PFSK-1 (cell line): ENCODE measurements around the gene OSBP.

Experiments used
- FOXP2 ChIP-seq: optimal IDR thresholded peaks from 2 replicates; pipeline ENCODE3; 2011; ENCODE audit warnings: borderline replicate concordance, control low read depth, inconsistent platforms; ENCODE audit not compliant: insufficient read depth; ENCODE audit errors: extremely low read length, extremely low read depth
- POLR2AphosphoS5 ChIP-seq: IDR thresholded peaks from 2 replicates; pipeline ENCODE4 v1.6.1; 2012; ENCODE audit warnings: low read depth, mild to moderate bottlenecking, control low read depth, low read length, moderate library complexity
- SIN3A ChIP-seq: IDR thresholded peaks from 2 replicates; pipeline ENCODE4 v1.6.1; 2012; ENCODE audit warnings: mild to moderate bottlenecking, low read length, moderate library complexity, borderline replicate concordance; ENCODE audit not compliant: insufficient read depth
- TAF1 ChIP-seq: IDR thresholded peaks from 2 replicates; pipeline ENCODE4 v1.6.1; 2012; ENCODE audit warnings: low read length, control low read depth, borderline replicate concordance; ENCODE audit not compliant: insufficient read depth
- TF ChIP-seq, protein P1 (sequence below), 2 experiments: IDR thresholded peaks; 2 replicates each; pipeline versions ENCODE4 v1.6.1 to v1.8.0; 2011 to 2012; ENCODE audit warnings: low read depth in 2 of 2, low read length in 2 of 2, control low read depth in 1 of 2, inconsistent platforms in 1 of 2, mild to moderate bottlenecking in 1 of 2, moderate library complexity in 1 of 2; ENCODE audit not compliant: insufficient read depth in 1 of 2

Gene OSBP

GRCh38 chr11:59560702-59561473 lies 54.7 kb downstream of the OSBP start:
- TF ChIP-seq, protein P1, sequence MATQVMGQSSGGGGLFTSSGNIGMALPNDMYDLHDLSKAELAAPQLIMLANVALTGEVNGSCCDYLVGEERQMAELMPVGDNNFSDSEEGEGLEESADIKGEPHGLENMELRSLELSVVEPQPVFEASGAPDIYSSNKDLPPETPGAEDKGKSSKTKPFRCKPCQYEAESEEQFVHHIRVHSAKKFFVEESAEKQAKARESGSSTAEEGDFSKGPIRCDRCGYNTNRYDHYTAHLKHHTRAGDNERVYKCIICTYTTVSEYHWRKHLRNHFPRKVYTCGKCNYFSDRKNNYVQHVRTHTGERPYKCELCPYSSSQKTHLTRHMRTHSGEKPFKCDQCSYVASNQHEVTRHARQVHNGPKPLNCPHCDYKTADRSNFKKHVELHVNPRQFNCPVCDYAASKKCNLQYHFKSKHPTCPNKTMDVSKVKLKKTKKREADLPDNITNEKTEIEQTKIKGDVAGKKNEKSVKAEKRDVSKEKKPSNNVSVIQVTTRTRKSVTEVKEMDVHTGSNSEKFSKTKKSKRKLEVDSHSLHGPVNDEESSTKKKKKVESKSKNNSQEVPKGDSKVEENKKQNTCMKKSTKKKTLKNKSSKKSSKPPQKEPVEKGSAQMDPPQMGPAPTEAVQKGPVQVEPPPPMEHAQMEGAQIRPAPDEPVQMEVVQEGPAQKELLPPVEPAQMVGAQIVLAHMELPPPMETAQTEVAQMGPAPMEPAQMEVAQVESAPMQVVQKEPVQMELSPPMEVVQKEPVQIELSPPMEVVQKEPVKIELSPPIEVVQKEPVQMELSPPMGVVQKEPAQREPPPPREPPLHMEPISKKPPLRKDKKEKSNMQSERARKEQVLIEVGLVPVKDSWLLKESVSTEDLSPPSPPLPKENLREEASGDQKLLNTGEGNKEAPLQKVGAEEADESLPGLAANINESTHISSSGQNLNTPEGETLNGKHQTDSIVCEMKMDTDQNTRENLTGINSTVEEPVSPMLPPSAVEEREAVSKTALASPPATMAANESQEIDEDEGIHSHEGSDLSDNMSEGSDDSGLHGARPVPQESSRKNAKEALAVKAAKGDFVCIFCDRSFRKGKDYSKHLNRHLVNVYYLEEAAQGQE (IDR thresholded peaks at IDR 0.05; ENCODE audit: insufficient read depth in 1 of 2, low read depth in 2 of 2, low read length in 2 of 2): no peak
- TF ChIP-seq SIN3A: peak; percentile 95; the same call in 1 of the 2 replicates
- 0 out of 2 replicates have a peak, but pooled peaks have one; percentile 49 for TF ChIP-seq POLR2AphosphoS5

DNA sequence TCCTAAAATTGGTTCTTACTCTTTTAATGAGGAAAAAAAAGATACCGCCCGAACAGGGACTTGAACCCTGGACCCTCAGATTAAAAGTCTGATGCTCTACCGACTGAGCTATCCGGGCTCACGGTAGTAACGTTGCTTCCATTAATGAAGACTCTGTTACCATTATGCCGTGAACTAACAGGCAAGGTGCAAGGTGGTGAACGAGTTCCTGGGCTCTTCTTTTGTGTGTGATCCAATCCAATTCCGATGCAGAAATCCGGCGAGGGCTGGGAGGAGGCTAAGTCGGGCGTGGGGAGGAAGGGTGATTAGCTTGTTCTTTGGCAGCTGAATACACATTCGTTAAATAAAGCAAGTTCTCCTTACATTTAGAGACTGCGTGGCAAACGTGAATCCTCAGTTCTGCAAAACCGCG lies 55.3 kb downstream of the OSBP start:
- TF ChIP-seq, protein P1 (IDR thresholded peaks at IDR 0.05; ENCODE audit: insufficient read depth in 1 of 2, low read depth in 2 of 2, low read length in 2 of 2): 0 out of 4 replicates have a peak, but pooled peaks of 1 of the 2 experiments have one; percentile 12
- no peak for TF ChIP-seq TAF1

GRCh38 chr11:59559886-59560285 lies 55.7 kb downstream of the OSBP start:
- TF ChIP-seq, protein P1 (IDR thresholded peaks at IDR 0.05; ENCODE audit: insufficient read depth in 1 of 2, low read depth in 2 of 2, low read length in 2 of 2): no peak
- TF ChIP-seq SIN3A: no peak
- no peak for TF ChIP-seq POLR2AphosphoS5
- TF ChIP-seq FOXP2: no peak
- no peak for TF ChIP-seq TAF1

DNA sequence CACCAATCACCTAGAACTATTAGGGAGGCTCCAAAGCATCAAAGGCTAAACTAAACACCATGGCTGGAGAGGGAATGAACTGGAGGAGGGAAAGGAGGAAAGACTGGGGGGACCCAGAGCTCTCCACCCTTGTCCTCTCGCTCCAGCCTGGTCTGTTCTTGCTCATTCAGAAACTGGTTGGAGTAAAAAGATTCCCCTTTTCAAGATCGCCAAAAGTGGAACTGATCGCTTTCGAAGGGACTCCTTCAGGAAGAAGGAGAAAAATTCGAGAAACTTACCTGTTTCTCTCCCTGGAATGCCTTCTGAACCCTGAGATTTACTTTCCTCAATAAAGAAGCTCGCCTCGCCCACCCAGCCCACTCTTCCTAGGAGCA lies 57.3 kb downstream of the OSBP start:
- TF ChIP-seq, protein P1 (IDR thresholded peaks at IDR 0.05; ENCODE audit: insufficient read depth in 1 of 2, low read depth in 2 of 2, low read length in 2 of 2): no peak
- no peak for TF ChIP-seq TAF1
- TF ChIP-seq POLR2AphosphoS5: no peak
- TF ChIP-seq SIN3A: no peak
- no peak for TF ChIP-seq FOXP2

GRCh38 chr11:59556917-59557348 lies 58.6 kb downstream of the OSBP start:
- TF ChIP-seq FOXP2 (no peak), TAF1 (no peak), POLR2AphosphoS5 (no peak), SIN3A (no peak)
- TF ChIP-seq, protein P1 (IDR thresholded peaks at IDR 0.05; ENCODE audit: insufficient read depth in 1 of 2, low read depth in 2 of 2, low read length in 2 of 2): no peak
